D721Med (cell line): ENCODE measurements around the gene AGMAT.

Source experiments
- DNase-seq: peaks from one replicate; pipeline ENCODE4 v3.0.0; 2011; ENCODE audit warnings: low spot score; ENCODE audit not compliant: insufficient read length
- FAIRE-seq: peaks from 2 replicates; lab custom pipeline; 2011; peaks lifted over from hg19 to GRCh38; lab: Jason Lieb, UNC
- TF ChIP-seq, protein P1 (sequence below): IDR thresholded peaks from 2 replicates; pipeline ENCODE4 v1.5.1; 2012; ENCODE audit warnings: mild to moderate bottlenecking, control low read depth; ENCODE audit not compliant: insufficient read depth; ENCODE audit errors: missing control alignments

The AGMAT gene

DNA sequence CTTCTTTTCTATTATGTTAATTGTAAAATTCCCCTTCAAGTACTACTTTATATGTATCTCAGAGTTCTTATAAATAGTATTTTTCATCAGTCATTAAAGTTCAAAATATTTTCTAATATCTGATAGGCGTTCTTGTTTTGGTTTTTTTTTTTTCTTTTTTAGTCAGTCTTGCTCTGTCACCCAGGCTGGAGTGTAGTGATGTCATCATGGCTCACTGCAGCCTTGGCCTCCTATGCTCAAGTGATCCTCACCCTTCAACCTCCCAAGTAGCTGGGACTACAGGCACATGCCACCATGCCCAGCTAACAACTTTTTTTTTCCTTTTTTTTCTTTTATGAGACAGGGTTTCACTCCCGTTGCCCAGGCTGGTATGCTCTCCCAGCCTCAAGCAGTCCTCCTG is 27.3 kb downstream of the AGMAT start:
- TF ChIP-seq, protein P1, sequence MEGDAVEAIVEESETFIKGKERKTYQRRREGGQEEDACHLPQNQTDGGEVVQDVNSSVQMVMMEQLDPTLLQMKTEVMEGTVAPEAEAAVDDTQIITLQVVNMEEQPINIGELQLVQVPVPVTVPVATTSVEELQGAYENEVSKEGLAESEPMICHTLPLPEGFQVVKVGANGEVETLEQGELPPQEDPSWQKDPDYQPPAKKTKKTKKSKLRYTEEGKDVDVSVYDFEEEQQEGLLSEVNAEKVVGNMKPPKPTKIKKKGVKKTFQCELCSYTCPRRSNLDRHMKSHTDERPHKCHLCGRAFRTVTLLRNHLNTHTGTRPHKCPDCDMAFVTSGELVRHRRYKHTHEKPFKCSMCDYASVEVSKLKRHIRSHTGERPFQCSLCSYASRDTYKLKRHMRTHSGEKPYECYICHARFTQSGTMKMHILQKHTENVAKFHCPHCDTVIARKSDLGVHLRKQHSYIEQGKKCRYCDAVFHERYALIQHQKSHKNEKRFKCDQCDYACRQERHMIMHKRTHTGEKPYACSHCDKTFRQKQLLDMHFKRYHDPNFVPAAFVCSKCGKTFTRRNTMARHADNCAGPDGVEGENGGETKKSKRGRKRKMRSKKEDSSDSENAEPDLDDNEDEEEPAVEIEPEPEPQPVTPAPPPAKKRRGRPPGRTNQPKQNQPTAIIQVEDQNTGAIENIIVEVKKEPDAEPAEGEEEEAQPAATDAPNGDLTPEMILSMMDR, result no peak
- no peak for DNase-seq
- no peak for FAIRE-seq

- FAIRE-seq, result no peak
These were observed 27.8 kb downstream of the AGMAT start for GRCh38 chr1:15557008-15557407.

DNA sequence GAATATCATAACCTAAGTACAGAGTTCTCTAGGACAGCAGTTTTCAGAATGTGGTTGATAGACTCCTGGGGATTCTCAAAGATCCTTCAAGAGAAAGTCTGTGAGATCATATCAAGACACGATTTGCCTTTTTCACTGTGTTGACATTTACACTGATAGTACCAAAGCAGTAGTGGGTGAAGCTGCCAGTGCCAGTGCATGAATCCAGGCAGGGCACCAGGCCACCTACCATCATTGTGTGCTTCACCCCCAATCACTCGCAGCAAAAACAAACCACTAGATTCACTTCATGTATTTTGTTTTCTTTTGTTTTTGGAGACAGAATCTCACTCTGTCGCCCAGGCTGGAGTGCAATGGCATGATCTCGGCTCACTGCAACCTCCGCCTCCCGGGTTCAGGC is 34.3 kb downstream of the AGMAT start:
- FAIRE-seq (no peak), DNase-seq (no peak)
- TF ChIP-seq, protein P1, result no peak

More at GRCh38 chr1:15557008-15557407, 27.8 kb downstream of the AGMAT start:
- no peak for DNase-seq
- TF ChIP-seq, protein P1, result no peak

- no peak for DNase-seq
- no peak for FAIRE-seq
- TF ChIP-seq, protein P1, result no peak
These were observed 38.2 kb downstream of the AGMAT start for GRCh38 chr1:15546641-15547040.

- TF ChIP-seq, protein P1, result no peak
- DNase-seq, result no peak
- FAIRE-seq, result no peak
These were observed 41.0 kb downstream of the AGMAT start for GRCh38 chr1:15543589-15544568.

DNA sequence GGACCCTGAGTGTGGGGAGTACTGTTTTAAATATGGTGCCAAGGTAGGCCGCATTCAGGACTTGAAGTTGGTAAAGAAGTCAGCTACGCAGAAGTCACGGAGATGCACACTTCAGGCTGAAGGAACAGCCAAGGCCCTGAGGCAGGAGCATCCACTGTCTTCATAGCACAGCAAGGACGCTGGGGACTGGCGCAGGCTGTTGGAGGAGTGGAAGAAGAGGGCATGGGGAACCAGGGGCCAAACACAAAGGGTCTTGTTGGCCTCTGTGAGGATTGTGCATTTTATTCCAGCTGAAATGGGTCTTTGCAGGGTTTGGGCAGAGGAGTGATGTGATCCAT is 41.6 kb downstream of the AGMAT start:
- DNase-seq (no peak), FAIRE-seq (no peak)
- TF ChIP-seq, protein P1, result no peak
